Natural killer cell treated with Interleukin-12 subunit alpha and Interleukin-12 subunit beta and Interleukin-15 and Interleukin-18, amount 100 ng/mL, for 72 hours (primary cell): ENCODE data around the gene PPP2R3C. TPM values are rescaled to one million over a fixed set of nuclear protein-coding genes. Genes with fewer than 3 reads are reported as not detected.
"Not testable (repeated sequence)": the region's sequence is repeated elsewhere in the genome, so short reads cannot be mapped to it uniquely, and the experiment has no call there.

Experiments used
- ATAC-seq, 2 donors: fragments of 150-1000 bp; cut with Tn5 transposase in 1 of 2; sonication (Bioruptor Pico), chemical (Tn5 transposase) in 1 of 2; 2 replicates each; pipeline ENCODE4 v1.10.0; 2021
- DNase-seq: peaks from one replicate; pipeline ENCODE4 v3.0.0; 2022; ENCODE audit warnings: low spot score
- H3K27ac Mint-ChIP-seq, 2 donors: 1 replicate in 1 of 2; 2 replicates in 1 of 2; pipeline ENCODE4 v1.8.0; 2022; ENCODE audit warnings: mixed read lengths in 2 of 2, mild to moderate bottlenecking in 1 of 2, moderate library complexity in 1 of 2
- H3K27me3 Mint-ChIP-seq, 2 donors: 1 replicate in 1 of 2; 2 replicates in 1 of 2; pipeline ENCODE4 v1.8.0; 2022; ENCODE audit warnings: mixed read lengths in 2 of 2
- H3K36me3 Mint-ChIP-seq: one replicate; pipeline ENCODE4 v1.8.0; 2022; ENCODE audit warnings: mixed read lengths
- H3K4me1 Mint-ChIP-seq, 2 donors: 1 replicate in 1 of 2; 2 replicates in 1 of 2; pipeline ENCODE4 v1.8.0; 2022; ENCODE audit warnings: low read depth in 2 of 2, mixed read lengths in 2 of 2, mild to moderate bottlenecking in 1 of 2
- H3K4me3 Mint-ChIP-seq: one replicate; pipeline ENCODE4 v1.8.0; 2022; ENCODE audit warnings: mixed read lengths
- H3K9me3 Mint-ChIP-seq: 2 replicates; pipeline ENCODE4 v1.8.0; 2022; ENCODE audit warnings: mixed read lengths
- total RNA-seq, 2 donors: library from RNA; stranded (reverse); gene quantifications; one replicate each; pipeline ENCODE4 v1.2.3, GENCODE V29; 2022

Gene PPP2R3C
- total RNA-seq, 2 donors from 2014 or later = 64.3 to 91.5 TPM

GRCh38 chr14:35116242-35116641 lies 5.5 kb downstream of the PPP2R3C start:
- Mint-ChIP-seq H3K9me3 (no peaks in the 10 kb centered on the region), H3K27ac (no peak overlapping the region), H3K4me3 (no peak overlapping the region), H3K4me1 (peaks cover 39 to 42% of the 10 kb centered on the region in 2 donors), H3K36me3 (peaks cover 39% of the 10 kb centered on the region), H3K27me3 (no peaks in the 10 kb centered on the region)
- DNase-seq (no peak), ATAC-seq (no peak)

GRCh38 chr14:35114036-35114435 lies 7.8 kb downstream of the PPP2R3C start:
- Mint-ChIP-seq H3K27ac (peak overlapping the region in 1 of 2 donors; percentile 33), H3K9me3 (no peaks in the 10 kb centered on the region), H3K36me3 (peaks cover 36% of the 10 kb centered on the region), H3K27me3 (no peaks in the 10 kb centered on the region), H3K4me1 (peaks cover 27 to 29% of the 10 kb centered on the region in 2 donors), H3K4me3 (no peak overlapping the region)
- ATAC-seq = no peak
- no peak for DNase-seq

GRCh38 chr14:35113308-35113950 lies 8.4 kb downstream of the PPP2R3C start:
- Mint-ChIP-seq H3K4me1 (peaks cover 27 to 29% of the 10 kb centered on the region in 2 donors), H3K36me3 (peaks cover 36% of the 10 kb centered on the region), H3K27ac (peak overlapping the region in 1 of 2 donors; percentile 33), H3K4me3 (no peak overlapping the region), H3K27me3 (no peaks in the 10 kb centered on the region), H3K9me3 (no peaks in the 10 kb centered on the region)
- no peak for ATAC-seq
- DNase-seq = no peak

GRCh38 chr14:35112641-35113040 lies 9.1 kb downstream of the PPP2R3C start:
- Mint-ChIP-seq H3K36me3 (peaks cover 36% of the 10 kb centered on the region), H3K9me3 (no peaks in the 10 kb centered on the region), H3K27ac (no peak overlapping the region), H3K4me3 (no peak overlapping the region), H3K4me1 (peaks cover 21 to 25% of the 10 kb centered on the region in 2 donors), H3K27me3 (no peaks in the 10 kb centered on the region)
- DNase-seq = no peak
- ATAC-seq = no peak

GRCh38 chr14:35107866-35108265 lies 13.9 kb downstream of the PPP2R3C start:
- peaks cover 2 to 8% of the 10 kb centered on the region in 2 donors for H3K4me1 Mint-ChIP-seq
- DNase-seq = no peak
- peaks cover 30% of the 10 kb centered on the region for H3K36me3 Mint-ChIP-seq
- no peak overlapping the region for H3K27ac Mint-ChIP-seq
- no peaks in the 10 kb centered on the region for H3K27me3 Mint-ChIP-seq
- no peaks in the 10 kb centered on the region for H3K9me3 Mint-ChIP-seq
- H3K4me3 Mint-ChIP-seq = no peak overlapping the region
- no peak for ATAC-seq

GRCh38 chr14:35094645-35095044 lies 27.1 kb downstream of the PPP2R3C start:
- not testable (repeated sequence) for H3K27me3 Mint-ChIP-seq, ATAC-seq, DNase-seq, H3K4me1 Mint-ChIP-seq, H3K9me3 Mint-ChIP-seq, H3K27ac Mint-ChIP-seq, H3K36me3 Mint-ChIP-seq, H3K4me3 Mint-ChIP-seq

GRCh38 chr14:35088514-35088913 lies 33.3 kb downstream of the PPP2R3C start:
- peak overlapping the region in 1 of 2 donors; percentile 67 for H3K27ac Mint-ChIP-seq
- peaks cover 0 to 3% of the 10 kb centered on the region in 2 donors for H3K4me1 Mint-ChIP-seq
- H3K36me3 Mint-ChIP-seq = peaks cover 16% of the 10 kb centered on the region
- DNase-seq = no peak
- ATAC-seq = no peak
- H3K4me3 Mint-ChIP-seq = no peak overlapping the region
- no peaks in the 10 kb centered on the region for H3K9me3 Mint-ChIP-seq
- H3K27me3 Mint-ChIP-seq = no peaks in the 10 kb centered on the region

GRCh38 chr14:35085441-35085840 lies 36.3 kb downstream of the PPP2R3C start:
- Mint-ChIP-seq H3K27ac (peak overlapping the region in 1 of 2 donors; percentile 20), H3K4me3 (no peak overlapping the region), H3K9me3 (no peaks in the 10 kb centered on the region), H3K27me3 (no peaks in the 10 kb centered on the region), H3K36me3 (peaks cover 16% of the 10 kb centered on the region), H3K4me1 (peaks cover 0 to 3% of the 10 kb centered on the region in 2 donors)
- no peak for DNase-seq
- ATAC-seq = no peak

- Mint-ChIP-seq H3K4me1 (peaks cover 0 to 3% of the 10 kb centered on the region in 2 donors), H3K4me3 (no peak overlapping the region), H3K27me3 (no peaks in the 10 kb centered on the region), H3K9me3 (no peaks in the 10 kb centered on the region), H3K27ac (no peak overlapping the region), H3K36me3 (peaks cover 16% of the 10 kb centered on the region)
- no peak for DNase-seq
- ATAC-seq = no peak
These were observed 38.1 kb downstream of the PPP2R3C start for GRCh38 chr14:35083530-35084150.

- no peak for DNase-seq
- H3K9me3 Mint-ChIP-seq = no peaks in the 10 kb centered on the region
- no peaks in the 10 kb centered on the region for H3K4me1 Mint-ChIP-seq
- no peak overlapping the region for H3K27ac Mint-ChIP-seq
- no peak overlapping the region for H3K4me3 Mint-ChIP-seq
- no peaks in the 10 kb centered on the region for H3K36me3 Mint-ChIP-seq
- H3K27me3 Mint-ChIP-seq = no peaks in the 10 kb centered on the region
- no peak for ATAC-seq
These were observed 42.0 kb downstream of the PPP2R3C start for GRCh38 chr14:35079742-35080141.

- ATAC-seq (no peak), DNase-seq (no peak)
- Mint-ChIP-seq H3K36me3 (no peaks in the 10 kb centered on the region), H3K9me3 (no peaks in the 10 kb centered on the region), H3K27me3 (no peaks in the 10 kb centered on the region), H3K27ac (no peak overlapping the region), H3K4me1 (no peaks in the 10 kb centered on the region), H3K4me3 (no peak overlapping the region)
These were observed 43.7 kb downstream of the PPP2R3C start for GRCh38 chr14:35078082-35078481.

- peaks cover 0 to 3% of the 10 kb centered on the region in 2 donors for H3K4me1 Mint-ChIP-seq
- H3K27ac Mint-ChIP-seq = no peak overlapping the region
- no peak overlapping the region for H3K4me3 Mint-ChIP-seq
- peaks cover 2% of the 10 kb centered on the region for H3K9me3 Mint-ChIP-seq
- no peak for ATAC-seq
- peaks cover 3% of the 10 kb centered on the region for H3K36me3 Mint-ChIP-seq
- H3K27me3 Mint-ChIP-seq = no peaks in the 10 kb centered on the region
- no peak for DNase-seq
These were observed 48.3 kb downstream of the PPP2R3C start for GRCh38 chr14:35073486-35073885.

- Mint-ChIP-seq H3K27me3 (no peaks in the 10 kb centered on the region), H3K4me3 (no peak overlapping the region), H3K36me3 (peaks cover 6% of the 10 kb centered on the region), H3K4me1 (peaks cover under 1 to 8% of the 10 kb centered on the region in 2 donors), H3K9me3 (peaks cover 2% of the 10 kb centered on the region), H3K27ac (no peak overlapping the region)
- DNase-seq = no peak
- no peak for ATAC-seq
These were observed 49.6 kb downstream of the PPP2R3C start for GRCh38 chr14:35072226-35072625.

- no peaks in the 10 kb centered on the region for H3K27me3 Mint-ChIP-seq
- no peak overlapping the region for H3K4me3 Mint-ChIP-seq
- peak overlapping the region in 1 of 2 donors; percentile 44 for H3K27ac Mint-ChIP-seq
- no peak for DNase-seq
- peaks cover 2% of the 10 kb centered on the region for H3K9me3 Mint-ChIP-seq
- peaks cover 4 to 10% of the 10 kb centered on the region in 2 donors for H3K4me1 Mint-ChIP-seq
- peaks cover 10% of the 10 kb centered on the region for H3K36me3 Mint-ChIP-seq
- ATAC-seq = no peak
These were observed 53.4 kb downstream of the PPP2R3C start for GRCh38 chr14:35068238-35069012.
